ENCODE measurements around the gene STAB2. TPM values are rescaled to one million over a fixed set of nuclear protein-coding genes. Genes with fewer than 3 reads are reported as not detected.
"Not testable (repeated sequence)": the region's sequence is repeated elsewhere in the genome, so short reads cannot be mapped to it uniquely, and the experiment has no call there.

The STAB2 gene
- polyA plus RNA-seq, 10 donors, result 1.0 to 8.2 (median 5.1) TPM

DNA sequence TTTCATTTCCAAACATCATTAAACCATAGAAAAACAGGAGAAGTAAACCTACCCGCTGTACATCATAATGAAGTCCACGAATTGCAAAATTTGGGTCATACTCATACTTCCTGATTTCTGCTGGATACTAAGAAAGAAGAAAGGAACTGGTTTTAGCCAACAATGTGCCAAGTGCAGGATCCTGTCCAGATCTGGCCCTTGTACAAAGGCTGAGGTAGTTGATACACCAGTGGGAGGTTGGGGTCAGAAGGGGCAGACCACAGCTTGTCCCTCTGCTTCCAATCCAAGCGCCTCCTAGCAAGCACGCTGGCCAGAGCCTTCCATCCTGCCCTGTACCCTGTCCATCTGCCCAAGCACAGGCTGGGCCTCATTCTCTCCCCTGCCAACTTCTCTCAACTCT is 219.7 kb downstream of the STAB2 start:
- no peak for DNase-seq

DNA sequence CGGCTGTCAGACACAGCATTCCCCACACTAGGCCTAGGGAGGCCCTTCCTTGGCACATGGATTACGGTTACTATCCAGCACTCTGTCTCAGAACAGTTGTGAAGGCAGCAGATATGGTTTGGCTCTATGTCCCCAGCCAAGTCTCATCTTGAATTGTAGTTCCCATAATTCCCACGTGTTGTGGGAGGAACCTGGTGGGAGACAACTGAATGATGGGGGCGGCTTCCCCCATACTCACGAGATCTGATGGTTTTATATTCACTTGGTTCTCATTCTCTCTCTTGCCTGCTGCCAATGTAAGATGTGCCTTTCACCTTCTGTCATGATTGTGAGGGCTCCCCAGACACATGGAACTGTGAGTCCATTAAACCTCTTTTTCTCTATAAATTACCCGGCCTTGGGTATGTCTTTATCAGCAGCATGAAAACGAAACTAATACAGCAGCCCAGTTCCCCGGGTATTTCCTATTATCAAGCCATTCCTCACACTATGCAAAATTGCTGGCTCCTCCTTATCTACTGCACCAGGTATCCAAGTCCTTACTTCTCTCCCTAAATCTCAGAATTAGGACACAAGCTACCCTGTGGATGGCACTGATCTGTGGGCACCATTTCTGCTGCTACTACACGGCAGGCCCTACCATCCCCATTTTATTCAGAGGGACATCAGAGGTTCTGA is 220.6 kb downstream of the STAB2 start:
- DNase-seq, result no peak

DNA sequence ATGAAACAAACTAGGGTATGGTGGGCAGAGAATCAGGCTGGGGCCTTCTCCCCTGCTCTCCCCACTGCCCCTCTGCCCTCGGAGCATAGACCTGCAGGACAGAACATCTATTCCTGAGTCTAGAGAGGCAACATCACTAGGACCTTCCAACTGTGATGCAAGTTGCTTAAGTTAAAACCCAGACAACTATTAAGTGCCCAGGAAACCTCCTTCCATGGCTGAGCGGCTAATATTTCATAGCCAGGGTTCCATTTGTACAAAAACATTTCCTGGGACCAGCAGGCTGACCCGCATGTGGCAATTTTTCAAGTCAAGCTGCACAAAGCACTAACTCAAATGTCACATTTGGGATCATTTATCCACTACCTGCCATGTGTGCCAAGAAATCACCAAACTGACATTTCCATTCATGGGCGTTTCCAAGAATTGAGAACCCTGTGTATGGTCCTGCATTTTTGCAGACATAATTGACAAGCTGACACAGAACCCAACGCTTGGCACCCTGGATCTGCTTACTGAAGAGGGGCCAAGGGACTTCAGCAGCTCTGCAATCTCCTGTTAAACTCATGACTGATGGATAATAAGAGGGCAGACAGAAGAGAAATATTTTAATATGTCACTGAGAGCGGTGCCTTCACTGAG is 221.3 kb downstream of the STAB2 start:
- DNase-seq, result no peak

DNA sequence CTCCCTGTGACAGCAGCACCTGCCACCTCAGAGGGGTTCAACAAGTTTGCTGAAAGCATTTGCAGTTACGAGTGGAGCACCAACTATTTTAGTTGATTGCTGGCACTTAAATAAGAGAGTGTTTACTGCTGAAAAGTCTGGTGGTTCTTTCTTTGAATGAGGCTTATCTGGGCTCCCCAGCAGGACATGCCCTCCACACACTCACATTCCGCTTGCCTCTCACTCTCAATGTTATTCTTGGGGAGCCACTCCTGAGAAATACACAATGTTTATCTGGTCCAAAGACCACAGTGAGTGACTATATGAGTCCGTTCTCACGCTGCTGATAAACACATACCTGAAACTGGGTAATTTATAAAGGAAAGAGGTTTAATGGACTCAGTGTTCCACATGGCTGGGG is 222.1 kb downstream of the STAB2 start:
- DNase-seq, result no peak

DNA sequence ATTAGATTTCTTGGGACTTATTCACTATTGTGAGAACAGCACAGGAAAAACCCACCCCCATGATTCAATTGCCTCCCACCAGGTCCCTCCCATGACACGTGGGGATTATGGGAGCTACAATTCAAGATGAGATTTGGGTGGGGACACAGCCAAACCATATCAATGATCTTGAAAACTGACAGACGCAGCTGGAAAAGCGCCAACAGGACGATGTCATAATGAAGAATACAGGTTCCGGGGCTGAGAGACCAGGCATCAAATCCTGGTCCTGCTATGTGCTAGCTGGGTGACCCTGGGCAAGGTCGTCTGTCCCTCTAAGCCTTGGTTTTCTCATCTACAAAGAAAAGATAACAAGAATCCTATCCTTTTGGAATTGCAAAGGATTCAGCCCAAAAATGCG is 222.6 kb downstream of the STAB2 start:
- not testable (repeated sequence) for DNase-seq

DNA sequence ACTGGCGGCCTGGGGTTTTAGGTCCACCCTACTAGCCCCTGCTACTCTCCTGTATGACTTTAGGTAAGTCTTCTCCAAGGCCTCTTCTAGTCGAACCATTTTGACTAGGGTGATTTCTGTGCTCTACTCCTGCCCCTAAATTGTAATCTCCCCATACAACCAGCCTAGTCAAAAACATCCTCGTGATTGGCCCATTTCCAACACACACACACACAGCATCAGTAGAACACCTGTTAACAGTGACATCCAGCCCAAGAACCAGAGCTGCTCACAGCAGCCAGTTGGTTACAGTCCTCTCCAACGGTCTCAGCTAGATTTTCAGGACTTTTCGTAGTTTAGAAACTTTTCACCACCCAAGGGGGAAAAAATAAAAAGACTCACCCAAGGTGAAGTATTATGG is 223.0 kb downstream of the STAB2 start:
- DNase-seq, result no peak

DNA sequence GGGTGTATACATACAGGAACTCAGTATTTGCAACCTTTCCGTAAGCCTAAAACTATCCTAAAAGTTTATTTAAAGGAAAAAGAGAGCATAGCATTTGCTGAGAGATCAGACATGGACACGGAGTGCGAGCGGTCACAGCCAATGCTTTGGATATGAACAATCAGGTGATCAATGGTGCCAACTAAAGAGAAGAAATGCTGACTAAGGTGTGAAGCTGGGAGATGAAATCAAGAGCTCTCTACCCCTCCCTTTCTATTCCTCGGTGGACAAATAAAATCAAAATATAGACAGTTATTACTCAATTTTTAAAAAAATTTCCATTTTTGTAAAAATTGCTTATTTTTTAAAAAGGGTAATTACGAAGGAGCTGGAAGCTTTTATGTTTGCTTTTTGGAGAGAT is 224.7 kb downstream of the STAB2 start:
- DNase-seq, result no peak

DNA sequence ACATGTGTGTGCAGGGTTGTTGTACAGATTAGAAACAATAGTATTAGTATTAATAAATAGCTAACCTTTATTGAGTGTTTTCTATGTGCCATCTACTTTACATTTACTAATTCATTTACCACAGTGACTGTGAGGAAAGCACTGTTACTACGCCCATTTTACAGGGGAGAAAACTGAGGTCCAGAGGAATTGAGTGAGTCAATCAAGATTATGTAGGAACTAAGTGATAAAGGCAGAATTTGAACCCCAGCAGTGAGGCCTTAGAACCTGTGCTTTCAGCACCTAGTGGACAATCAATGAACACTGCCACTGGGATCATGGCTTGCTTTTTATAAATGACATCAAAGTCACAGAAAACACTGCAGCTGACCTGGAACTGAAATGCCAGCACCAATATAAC is 225.7 kb downstream of the STAB2 start:
- DNase-seq, result no peak

DNA sequence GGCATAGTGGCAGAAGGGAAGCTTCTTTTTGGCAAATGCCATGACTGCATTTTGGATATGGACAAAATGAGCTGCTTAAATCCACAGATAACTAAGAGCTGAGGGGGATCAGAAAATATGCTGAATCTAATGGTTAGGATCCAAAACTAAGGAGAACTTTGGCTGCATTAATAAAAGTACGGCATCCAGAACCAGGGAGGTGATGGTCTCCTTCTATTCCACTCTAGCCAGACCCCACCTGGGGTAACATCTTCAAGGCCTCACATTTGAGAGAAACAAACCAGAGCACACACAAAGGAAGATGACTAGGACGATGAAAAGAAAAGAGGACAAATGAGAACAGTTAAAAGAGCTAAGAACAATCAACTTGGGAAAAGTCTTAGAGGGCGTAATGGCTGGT is 226.4 kb downstream of the STAB2 start:
- DNase-seq, result no peak

DNA sequence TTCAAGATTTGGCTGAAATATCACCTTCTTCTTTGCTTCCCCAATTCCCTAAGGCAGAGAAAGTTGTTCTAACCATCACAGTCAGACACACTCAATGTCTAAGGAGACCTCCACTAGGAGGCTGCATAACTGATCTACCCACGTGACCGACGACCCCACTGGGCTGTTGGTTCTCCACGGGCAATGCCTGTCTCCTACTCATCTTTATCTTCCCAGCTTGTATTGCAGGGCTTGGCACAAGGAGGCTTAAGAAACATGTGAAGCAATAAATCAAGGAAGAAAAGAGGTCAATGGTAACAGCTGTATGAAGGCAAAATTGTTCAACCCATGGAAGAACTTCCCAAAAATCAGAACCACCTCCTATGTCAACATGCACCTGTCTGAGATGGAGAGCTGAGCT is 226.9 kb downstream of the STAB2 start:
- no peak for DNase-seq

DNA sequence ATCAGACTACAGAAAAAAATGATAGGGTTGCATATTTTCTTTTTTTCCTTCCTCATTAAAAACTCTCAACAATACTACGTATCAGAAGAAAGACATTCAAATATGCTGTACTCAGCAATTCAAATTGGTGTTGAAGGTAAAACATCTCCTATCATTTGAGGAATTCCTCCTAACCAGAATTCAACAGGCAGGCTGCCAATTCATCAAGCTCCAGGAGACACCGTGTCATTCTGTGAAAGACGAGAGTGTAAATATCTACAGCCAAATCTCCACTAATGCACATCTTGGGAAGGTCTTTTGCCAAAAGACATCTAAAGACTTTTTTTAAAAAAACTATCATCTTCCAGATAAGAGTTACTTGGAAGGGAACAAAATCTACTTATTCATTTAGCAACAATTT is 227.4 kb downstream of the STAB2 start:
- no peak for DNase-seq

Other genes with a start within 250 kb of the STAB2 start
- gene C12orf42, start 91.3 kb upstream of the STAB2 start, polyA plus RNA-seq (ENCODE audit: insufficient read length in 10 of 10), result 1 to 10 TPM in 9 of 10 donors, under 1 TPM in 1; 0.91 to 4.1 (median 2.1) TPM